H1 (cell line): Measurements from ENCODE around the gene AKR7A3.

ENCODE experiments used
- CBX5 ChIP-seq: fragments of 300-800, 300-1000 bp; sonication (generic); IDR thresholded peaks from 2 replicates; pipeline ENCODE4 v1.7.1; 2016; ENCODE audit warnings: antibody characterized with exemption, low read length, low read depth
- CEBPB ChIP-seq: IDR thresholded peaks from 2 replicates; pipeline ENCODE4 v1.6.1; 2012; ENCODE audit warnings: low read depth, low read length
- CTCF ChIP-seq, 3 experiments: IDR thresholded peaks; 1 replicate in 2 of 3; 2 replicates in 1 of 3; pipeline versions ENCODE4 v1.5.1 to v1.6.1; 2011; ENCODE audit warnings: low read length in 3 of 3, mild to moderate bottlenecking in 3 of 3, inconsistent platforms in 2 of 3, low read depth in 1 of 3, moderate library complexity in 1 of 3; ENCODE audit not compliant: insufficient read depth in 1 of 3; ENCODE audit errors: control extremely low read depth in 1 of 3
- KDM1A ChIP-seq: fragments of 200-600, 300-600 bp; sonication (generic); IDR thresholded peaks from 2 replicates; pipeline ENCODE4 v1.7.1; 2016; ENCODE audit warnings: mild to moderate bottlenecking, low read length, borderline replicate concordance
- MAFK ChIP-seq: IDR thresholded peaks from 2 replicates; pipeline ENCODE4 v1.6.1; 2012; ENCODE audit warnings: low read depth, mild to moderate bottlenecking, improper control_type of control experiment, low read length
- PHF8 ChIP-seq: fragments of 200-600 bp; sonication (generic); conservative IDR thresholded peaks from 2 replicates; pipeline ENCODE4 v1.7.1; 2012; ENCODE audit warnings: low read depth, mild to moderate bottlenecking, inconsistent platforms, low read length, moderate library complexity
- POLR2A ChIP-seq, 2 experiments: IDR thresholded peaks; 1 replicate in 1 of 2; 2 replicates in 1 of 2; pipeline ENCODE4 v1.6.1; 2011; ENCODE audit warnings: low read depth in 2 of 2, low read length in 2 of 2, mild to moderate bottlenecking in 2 of 2; ENCODE audit errors: control extremely low read depth in 1 of 2
- POLR2AphosphoS5 ChIP-seq: IDR thresholded peaks from 2 replicates; pipeline ENCODE4 v1.6.1; 2011; ENCODE audit warnings: low read depth, low read length
- RFX5 ChIP-seq: IDR thresholded peaks from 2 replicates; pipeline ENCODE4 v1.6.1; 2011; ENCODE audit warnings: low read depth, low read length, improper control_type of control experiment, borderline replicate concordance
- SP1 ChIP-seq: IDR thresholded peaks from 2 replicates; pipeline ENCODE4 v1.6.1; 2011; ENCODE audit warnings: low read depth, low read length
- SRF ChIP-seq: IDR thresholded peaks from 2 replicates; pipeline ENCODE4 v1.6.1; 2011; ENCODE audit warnings: mild to moderate bottlenecking, low read depth, low read length, moderate library complexity
- TBP ChIP-seq: IDR thresholded peaks from 2 replicates; pipeline ENCODE4 v1.6.1; 2011; ENCODE audit warnings: low read depth, low read length, improper control_type of control experiment
- TF ChIP-seq, protein P1 (sequence below): IDR thresholded peaks from 2 replicates; pipeline ENCODE4 v1.6.1; 2011; ENCODE audit warnings: low read length, improper control_type of control experiment
- TF ChIP-seq, protein P2 (sequence below): IDR thresholded peaks from 2 replicates; pipeline ENCODE4 v1.6.1; 2011; ENCODE audit warnings: low read depth, mild to moderate bottlenecking, low read length; ENCODE audit not compliant: insufficient read depth

DNA sequence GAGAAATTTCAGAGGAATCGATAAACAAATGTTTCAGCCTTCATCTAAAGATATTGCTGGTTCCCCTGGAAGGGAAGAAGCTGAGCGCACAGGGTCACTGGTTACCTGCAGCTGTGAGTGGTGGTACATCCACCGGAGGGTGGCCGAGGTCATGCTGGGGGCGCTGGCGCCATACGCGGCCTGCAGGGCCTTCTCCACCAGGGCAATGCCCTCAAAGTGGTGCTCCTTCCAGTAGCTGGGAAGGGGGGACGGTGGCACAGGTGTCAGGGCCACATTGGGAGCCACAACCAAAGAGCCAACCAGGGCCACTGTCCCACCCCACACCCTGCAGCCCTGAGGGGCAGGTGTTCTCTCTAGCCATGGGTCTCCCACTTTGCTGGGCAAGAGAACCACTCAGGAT, 4.7 kb downstream of the AKR7A3 start:
- TF ChIP-seq, protein P1, sequence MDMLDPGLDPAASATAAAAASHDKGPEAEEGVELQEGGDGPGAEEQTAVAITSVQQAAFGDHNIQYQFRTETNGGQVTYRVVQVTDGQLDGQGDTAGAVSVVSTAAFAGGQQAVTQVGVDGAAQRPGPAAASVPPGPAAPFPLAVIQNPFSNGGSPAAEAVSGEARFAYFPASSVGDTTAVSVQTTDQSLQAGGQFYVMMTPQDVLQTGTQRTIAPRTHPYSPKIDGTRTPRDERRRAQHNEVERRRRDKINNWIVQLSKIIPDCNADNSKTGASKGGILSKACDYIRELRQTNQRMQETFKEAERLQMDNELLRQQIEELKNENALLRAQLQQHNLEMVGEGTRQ = no peak
- TF ChIP-seq CTCF (IDR thresholded peaks at IDR 0.05; ENCODE audit: control extremely low read depth in 1 of 3, insufficient read depth in 1 of 3, low read depth in 1 of 3, low read length in 3 of 3) (no peak), POLR2A (IDR thresholded peaks at IDR 0.05; ENCODE audit: control extremely low read depth in 1 of 2, low read depth in 2 of 2, low read length in 2 of 2) (no peak), PHF8 (no peak), TBP (no peak), KDM1A (no peak), POLR2AphosphoS5 (no peak), MAFK (no peak), SRF (no peak), CEBPB (no peak), RFX5 (no peak), SP1 (no peak), CBX5 (no peak)
- TF ChIP-seq, protein P2, sequence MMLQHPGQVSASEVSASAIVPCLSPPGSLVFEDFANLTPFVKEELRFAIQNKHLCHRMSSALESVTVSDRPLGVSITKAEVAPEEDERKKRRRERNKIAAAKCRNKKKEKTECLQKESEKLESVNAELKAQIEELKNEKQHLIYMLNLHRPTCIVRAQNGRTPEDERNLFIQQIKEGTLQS = no peak
